ENCODE measurements around the gene APOC3.
"Not testable (repeated sequence)": the region's sequence is repeated elsewhere in the genome, so short reads cannot be mapped to it uniquely, and the experiment has no call there.

Gene APOC3

DNA sequence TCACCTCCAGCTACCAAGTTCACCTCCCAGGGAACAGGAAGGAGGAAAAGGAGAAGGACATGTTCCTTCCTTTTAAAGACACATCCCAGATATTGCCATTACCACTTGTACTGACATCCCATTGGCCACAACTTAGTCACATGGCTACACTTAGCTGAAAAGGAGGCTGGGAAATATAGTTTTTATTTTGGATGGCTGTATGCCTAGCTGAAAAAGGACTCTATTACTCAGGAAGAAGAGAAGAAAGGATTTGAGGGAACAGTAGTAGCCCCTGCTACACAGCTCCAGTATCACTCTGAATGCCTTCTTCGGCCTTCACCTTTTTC, 36.0 kb upstream of the APOC3 start:
- H3K4me3 ChIP-seq (ENCODE audit: low read length) = no peak overlapping the region
- no peak for DNase-seq (ENCODE audit: low read depth)
- TF ChIP-seq, protein P1, sequence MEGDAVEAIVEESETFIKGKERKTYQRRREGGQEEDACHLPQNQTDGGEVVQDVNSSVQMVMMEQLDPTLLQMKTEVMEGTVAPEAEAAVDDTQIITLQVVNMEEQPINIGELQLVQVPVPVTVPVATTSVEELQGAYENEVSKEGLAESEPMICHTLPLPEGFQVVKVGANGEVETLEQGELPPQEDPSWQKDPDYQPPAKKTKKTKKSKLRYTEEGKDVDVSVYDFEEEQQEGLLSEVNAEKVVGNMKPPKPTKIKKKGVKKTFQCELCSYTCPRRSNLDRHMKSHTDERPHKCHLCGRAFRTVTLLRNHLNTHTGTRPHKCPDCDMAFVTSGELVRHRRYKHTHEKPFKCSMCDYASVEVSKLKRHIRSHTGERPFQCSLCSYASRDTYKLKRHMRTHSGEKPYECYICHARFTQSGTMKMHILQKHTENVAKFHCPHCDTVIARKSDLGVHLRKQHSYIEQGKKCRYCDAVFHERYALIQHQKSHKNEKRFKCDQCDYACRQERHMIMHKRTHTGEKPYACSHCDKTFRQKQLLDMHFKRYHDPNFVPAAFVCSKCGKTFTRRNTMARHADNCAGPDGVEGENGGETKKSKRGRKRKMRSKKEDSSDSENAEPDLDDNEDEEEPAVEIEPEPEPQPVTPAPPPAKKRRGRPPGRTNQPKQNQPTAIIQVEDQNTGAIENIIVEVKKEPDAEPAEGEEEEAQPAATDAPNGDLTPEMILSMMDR (conservative IDR thresholded peaks at IDR 0.05; ENCODE audit: low read depth, low read length) = no peak

DNA sequence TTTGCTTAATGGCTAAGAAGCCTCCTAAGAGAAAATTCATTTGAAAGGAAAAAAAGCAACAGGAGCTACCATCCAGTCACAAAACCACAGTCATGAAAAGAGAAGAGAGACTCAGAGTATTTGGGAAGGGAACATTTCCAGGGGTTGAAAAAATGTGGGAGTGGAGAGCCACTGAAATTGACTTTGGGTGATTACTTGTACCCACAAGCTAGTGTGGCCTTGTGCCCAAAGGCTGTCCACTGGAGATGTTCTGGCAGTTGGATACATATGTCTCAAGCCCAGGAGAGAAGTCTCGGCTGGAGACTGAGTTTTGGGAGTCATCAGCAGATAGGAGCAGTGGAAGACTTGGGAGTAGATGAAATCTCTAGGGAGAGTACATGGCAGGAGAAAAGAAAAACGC, 34.9 kb upstream of the APOC3 start:
- TF ChIP-seq, protein P1 (conservative IDR thresholded peaks at IDR 0.05; ENCODE audit: low read depth, low read length) = no peak
- DNase-seq (ENCODE audit: low read depth) = no peak
- no peak overlapping the region for H3K4me3 ChIP-seq (ENCODE audit: low read length)

DNA sequence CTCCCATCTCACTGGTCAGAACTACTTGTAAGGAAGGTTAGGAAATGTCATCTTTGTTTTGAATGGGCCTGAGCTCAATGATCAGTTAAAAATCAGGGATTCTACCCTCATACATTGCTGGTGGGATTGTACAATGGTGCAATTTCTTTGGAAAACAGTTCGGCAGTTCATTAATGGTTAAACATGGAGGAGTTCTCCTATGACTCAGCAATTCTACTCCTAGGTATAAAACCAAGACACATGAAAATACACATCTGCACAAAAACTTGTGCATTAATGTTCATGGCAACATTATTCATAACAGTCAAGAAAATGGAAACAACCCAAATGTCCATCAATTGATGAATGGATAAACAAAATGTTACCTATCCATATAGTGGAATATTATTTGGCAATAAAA, 33.2 kb upstream of the APOC3 start:
- no peak for DNase-seq (ENCODE audit: low read depth)
- H3K4me3 ChIP-seq (ENCODE audit: low read length) = no peak overlapping the region
- TF ChIP-seq, protein P1 (conservative IDR thresholded peaks at IDR 0.05; ENCODE audit: low read depth, low read length) = no peak

DNA sequence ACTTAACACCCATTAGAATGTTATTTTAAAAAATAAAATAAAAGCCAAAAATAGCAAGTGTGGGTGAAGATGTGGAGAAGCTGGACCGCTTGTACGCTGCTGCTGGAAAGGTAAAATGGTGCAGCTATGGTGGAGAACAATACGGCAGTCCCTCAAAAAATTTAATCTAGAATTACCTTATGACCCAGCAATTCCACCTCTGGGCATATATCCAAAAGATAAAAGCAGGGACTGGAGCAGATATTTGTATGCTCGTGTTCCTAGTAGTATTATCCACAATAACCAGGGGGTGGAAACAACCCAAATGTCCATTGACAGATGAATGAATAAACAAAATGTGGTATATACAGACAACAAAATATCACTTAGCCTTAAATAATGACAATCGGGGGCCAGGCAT, 31.9 kb upstream of the APOC3 start:
- no peak for DNase-seq (ENCODE audit: low read depth)
- TF ChIP-seq, protein P1 (conservative IDR thresholded peaks at IDR 0.05; ENCODE audit: low read depth, low read length) = no peak

DNA sequence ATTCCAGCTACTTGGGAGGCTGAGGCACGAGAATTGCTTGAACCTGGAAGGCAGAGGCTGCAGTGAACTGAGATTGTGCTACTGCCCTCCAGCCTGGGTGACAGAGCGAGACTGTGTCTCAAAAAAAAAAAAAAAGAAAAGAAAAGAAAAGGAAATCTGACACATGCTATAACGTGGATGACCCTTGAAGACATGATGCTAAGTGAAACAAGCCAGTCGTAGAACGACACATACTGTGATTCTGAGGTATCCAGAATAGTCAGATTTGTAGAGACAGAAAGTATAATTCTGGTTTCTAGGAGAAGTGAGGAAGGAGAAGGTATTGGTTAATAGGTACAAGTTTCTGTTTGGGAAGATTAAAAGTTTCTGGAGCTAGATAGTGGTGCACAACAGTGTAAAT, 31.3 kb upstream of the APOC3 start:
- TF ChIP-seq, protein P1 (conservative IDR thresholded peaks at IDR 0.05; ENCODE audit: low read depth, low read length) = no peak
- no peak overlapping the region for H3K4me3 ChIP-seq (ENCODE audit: low read length)
- DNase-seq (ENCODE audit: low read depth) = no peak

More for the DNA sequence above, 31.9 kb upstream of the APOC3 start:
- no peak overlapping the region for H3K4me3 ChIP-seq (ENCODE audit: low read length)

DNA sequence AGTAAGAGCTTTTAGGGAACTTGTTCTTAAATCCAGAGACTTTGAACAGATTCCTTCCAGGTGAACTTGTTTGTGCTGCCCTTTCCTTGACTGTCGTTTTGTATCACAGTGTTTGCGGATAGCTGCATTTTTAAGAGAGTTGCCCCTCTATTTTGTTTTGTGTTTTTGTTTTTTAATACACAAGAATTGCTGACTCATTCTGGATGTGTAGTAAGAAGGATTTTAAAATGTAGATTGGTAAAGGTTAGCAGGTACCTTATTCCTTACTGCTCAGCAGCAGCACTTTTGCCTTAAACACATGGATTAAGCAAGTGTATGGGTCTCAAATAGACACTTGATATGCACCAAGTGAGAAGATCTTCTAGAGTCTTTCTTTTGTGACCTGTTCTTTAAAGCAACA, 29.1 kb upstream of the APOC3 start:
- DNase-seq (ENCODE audit: low read depth) = no peak
- H3K4me3 ChIP-seq (ENCODE audit: low read length) = no peak overlapping the region
- TF ChIP-seq, protein P1 (conservative IDR thresholded peaks at IDR 0.05; ENCODE audit: low read depth, low read length) = no peak

DNA sequence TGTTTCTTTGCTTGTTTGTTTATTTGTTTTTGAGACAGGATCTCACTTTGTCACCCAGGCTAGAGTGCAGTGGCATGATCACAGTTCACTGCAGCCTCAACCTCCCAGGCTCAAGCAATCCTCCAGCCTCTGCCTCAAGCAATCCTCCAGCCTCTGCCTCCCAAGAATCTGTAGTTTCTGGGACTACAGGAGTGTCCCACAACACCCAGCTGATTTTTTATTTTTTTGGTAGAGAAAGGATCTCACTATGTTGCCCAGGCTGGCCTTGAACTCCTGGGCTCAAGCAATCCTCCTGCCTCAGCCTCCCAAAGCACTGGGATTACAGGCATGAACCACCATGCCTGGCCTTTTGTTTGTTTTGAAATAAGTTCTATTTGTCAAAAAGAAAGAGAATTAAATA, 28.0 kb upstream of the APOC3 start:
- not testable (repeated sequence) for DNase-seq (ENCODE audit: low read depth); H3K4me3 ChIP-seq (ENCODE audit: low read length)

DNA sequence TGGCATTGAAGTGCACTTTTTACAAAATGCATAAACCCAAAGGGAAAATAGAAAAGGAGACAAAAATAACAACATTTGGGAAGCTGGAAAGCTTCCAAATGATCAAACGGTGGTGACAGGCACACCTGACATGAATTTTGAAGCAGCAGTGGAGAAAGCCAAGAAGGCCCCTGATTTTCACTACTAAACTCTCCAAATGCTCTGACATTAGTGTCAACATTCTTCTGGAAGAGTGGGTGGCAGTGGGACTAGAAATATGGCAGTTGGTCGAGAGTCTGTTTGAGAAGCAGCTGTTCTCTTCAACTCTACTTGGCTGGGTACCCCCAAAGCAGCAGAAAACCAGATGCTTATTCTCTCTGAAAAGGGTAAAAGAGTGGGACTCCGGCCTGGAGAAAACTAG, 25.7 kb upstream of the APOC3 start:
- no peak overlapping the region for H3K4me3 ChIP-seq (ENCODE audit: low read length)
- TF ChIP-seq, protein P1 (conservative IDR thresholded peaks at IDR 0.05; ENCODE audit: low read depth, low read length) = no peak
- DNase-seq (ENCODE audit: low read depth) = no peak

Data from retinal pigment epithelial cell (primary cell).